Measurements from ENCODE around the gene MFF. TPM values are rescaled to one million over a fixed set of nuclear protein-coding genes. Genes with fewer than 3 reads are reported as not detected.

MFF gene
- total RNA-seq, 2 experiments from 2014 or later = 69.7 to 72.5 TPM

GRCh38 chr2:227402959-227403358, 77.9 kb downstream of the MFF start:
- Mint-ChIP-seq H3K9me3 (no peaks in the 10 kb centered on the region), H3K27ac (peak overlapping the region; percentile 32), H3K27me3 (no peaks in the 10 kb centered on the region), H3K36me3 (no peaks in the 10 kb centered on the region), H3K4me3 (no peak overlapping the region), H3K4me1 (peaks cover 40% of the 10 kb centered on the region)
- no peak for DNase-seq

GRCh38 chr2:227404585-227405271, 79.7 kb downstream of the MFF start:
- H3K4me3 Mint-ChIP-seq = no peak overlapping the region
- no peaks in the 10 kb centered on the region for H3K27me3 Mint-ChIP-seq
- no peaks in the 10 kb centered on the region for H3K9me3 Mint-ChIP-seq
- H3K4me1 Mint-ChIP-seq = peaks cover 46% of the 10 kb centered on the region
- DNase-seq = no peak
- H3K27ac Mint-ChIP-seq = no peak overlapping the region
- H3K36me3 Mint-ChIP-seq = no peaks in the 10 kb centered on the region

GRCh38 chr2:227406177-227407031, 81.4 kb downstream of the MFF start:
- Mint-ChIP-seq H3K27ac (peak overlapping the region; percentile 16), H3K27me3 (no peaks in the 10 kb centered on the region), H3K4me3 (no peak overlapping the region), H3K4me1 (peaks cover 57% of the 10 kb centered on the region), H3K9me3 (no peaks in the 10 kb centered on the region), H3K36me3 (no peaks in the 10 kb centered on the region)
- DNase-seq = no peak

Other genes starting within 250 kb of the MFF start
- gene COL4A4, start 161.0 kb upstream of the MFF start, total RNA-seq = not detected
- not detected for gene COL4A3, start 160.6 kb upstream of the MFF start, total RNA-seq
- not detected for gene TM4SF20, start 54.1 kb downstream of the MFF start, total RNA-seq
- not detected for gene SCYGR1, start 62.7 kb downstream of the MFF start, total RNA-seq
- gene AGFG1, start 146.9 kb downstream of the MFF start, total RNA-seq = 100 to 1,000 TPM; 151 to 162 TPM

Data from activated naive CD8-positive, alpha-beta T cell treated with anti-CD3 and anti-CD28 coated beads for 36 hours (primary cell).